ENCODE data around the gene FAM120A. TPM values are rescaled to one million over a fixed set of nuclear protein-coding genes. Genes with fewer than 3 reads are reported as not detected.

FAM120A gene
- total and polyA plus RNA-seq, 9 of the 15 experiments (the other 6 are each of a cell fraction or from before 2014, with no cell fraction given): 8.7 to 71.0 (median 42.2) TPM

DNA sequence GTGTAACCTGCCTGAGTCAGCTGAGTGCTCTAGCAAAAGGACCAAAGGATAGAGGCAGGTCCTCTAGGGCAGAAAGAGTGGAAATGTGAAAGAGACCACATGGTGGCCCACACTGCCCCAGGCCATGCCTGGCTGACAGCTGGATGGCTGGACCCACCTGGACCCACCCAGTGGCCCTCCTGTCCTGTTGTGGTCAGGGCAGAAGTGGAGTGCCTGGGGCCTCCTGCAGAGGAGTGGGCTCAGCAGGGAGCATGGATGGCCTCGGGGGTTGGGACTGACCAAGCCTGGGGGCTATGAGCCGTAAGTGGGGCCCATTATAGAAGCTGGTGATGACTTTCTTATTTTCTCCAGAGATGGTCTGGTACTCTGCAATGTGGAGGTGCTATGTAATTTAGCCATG is 57.6 kb downstream of the FAM120A start (continued):
- TF ChIP-seq, protein P1, sequence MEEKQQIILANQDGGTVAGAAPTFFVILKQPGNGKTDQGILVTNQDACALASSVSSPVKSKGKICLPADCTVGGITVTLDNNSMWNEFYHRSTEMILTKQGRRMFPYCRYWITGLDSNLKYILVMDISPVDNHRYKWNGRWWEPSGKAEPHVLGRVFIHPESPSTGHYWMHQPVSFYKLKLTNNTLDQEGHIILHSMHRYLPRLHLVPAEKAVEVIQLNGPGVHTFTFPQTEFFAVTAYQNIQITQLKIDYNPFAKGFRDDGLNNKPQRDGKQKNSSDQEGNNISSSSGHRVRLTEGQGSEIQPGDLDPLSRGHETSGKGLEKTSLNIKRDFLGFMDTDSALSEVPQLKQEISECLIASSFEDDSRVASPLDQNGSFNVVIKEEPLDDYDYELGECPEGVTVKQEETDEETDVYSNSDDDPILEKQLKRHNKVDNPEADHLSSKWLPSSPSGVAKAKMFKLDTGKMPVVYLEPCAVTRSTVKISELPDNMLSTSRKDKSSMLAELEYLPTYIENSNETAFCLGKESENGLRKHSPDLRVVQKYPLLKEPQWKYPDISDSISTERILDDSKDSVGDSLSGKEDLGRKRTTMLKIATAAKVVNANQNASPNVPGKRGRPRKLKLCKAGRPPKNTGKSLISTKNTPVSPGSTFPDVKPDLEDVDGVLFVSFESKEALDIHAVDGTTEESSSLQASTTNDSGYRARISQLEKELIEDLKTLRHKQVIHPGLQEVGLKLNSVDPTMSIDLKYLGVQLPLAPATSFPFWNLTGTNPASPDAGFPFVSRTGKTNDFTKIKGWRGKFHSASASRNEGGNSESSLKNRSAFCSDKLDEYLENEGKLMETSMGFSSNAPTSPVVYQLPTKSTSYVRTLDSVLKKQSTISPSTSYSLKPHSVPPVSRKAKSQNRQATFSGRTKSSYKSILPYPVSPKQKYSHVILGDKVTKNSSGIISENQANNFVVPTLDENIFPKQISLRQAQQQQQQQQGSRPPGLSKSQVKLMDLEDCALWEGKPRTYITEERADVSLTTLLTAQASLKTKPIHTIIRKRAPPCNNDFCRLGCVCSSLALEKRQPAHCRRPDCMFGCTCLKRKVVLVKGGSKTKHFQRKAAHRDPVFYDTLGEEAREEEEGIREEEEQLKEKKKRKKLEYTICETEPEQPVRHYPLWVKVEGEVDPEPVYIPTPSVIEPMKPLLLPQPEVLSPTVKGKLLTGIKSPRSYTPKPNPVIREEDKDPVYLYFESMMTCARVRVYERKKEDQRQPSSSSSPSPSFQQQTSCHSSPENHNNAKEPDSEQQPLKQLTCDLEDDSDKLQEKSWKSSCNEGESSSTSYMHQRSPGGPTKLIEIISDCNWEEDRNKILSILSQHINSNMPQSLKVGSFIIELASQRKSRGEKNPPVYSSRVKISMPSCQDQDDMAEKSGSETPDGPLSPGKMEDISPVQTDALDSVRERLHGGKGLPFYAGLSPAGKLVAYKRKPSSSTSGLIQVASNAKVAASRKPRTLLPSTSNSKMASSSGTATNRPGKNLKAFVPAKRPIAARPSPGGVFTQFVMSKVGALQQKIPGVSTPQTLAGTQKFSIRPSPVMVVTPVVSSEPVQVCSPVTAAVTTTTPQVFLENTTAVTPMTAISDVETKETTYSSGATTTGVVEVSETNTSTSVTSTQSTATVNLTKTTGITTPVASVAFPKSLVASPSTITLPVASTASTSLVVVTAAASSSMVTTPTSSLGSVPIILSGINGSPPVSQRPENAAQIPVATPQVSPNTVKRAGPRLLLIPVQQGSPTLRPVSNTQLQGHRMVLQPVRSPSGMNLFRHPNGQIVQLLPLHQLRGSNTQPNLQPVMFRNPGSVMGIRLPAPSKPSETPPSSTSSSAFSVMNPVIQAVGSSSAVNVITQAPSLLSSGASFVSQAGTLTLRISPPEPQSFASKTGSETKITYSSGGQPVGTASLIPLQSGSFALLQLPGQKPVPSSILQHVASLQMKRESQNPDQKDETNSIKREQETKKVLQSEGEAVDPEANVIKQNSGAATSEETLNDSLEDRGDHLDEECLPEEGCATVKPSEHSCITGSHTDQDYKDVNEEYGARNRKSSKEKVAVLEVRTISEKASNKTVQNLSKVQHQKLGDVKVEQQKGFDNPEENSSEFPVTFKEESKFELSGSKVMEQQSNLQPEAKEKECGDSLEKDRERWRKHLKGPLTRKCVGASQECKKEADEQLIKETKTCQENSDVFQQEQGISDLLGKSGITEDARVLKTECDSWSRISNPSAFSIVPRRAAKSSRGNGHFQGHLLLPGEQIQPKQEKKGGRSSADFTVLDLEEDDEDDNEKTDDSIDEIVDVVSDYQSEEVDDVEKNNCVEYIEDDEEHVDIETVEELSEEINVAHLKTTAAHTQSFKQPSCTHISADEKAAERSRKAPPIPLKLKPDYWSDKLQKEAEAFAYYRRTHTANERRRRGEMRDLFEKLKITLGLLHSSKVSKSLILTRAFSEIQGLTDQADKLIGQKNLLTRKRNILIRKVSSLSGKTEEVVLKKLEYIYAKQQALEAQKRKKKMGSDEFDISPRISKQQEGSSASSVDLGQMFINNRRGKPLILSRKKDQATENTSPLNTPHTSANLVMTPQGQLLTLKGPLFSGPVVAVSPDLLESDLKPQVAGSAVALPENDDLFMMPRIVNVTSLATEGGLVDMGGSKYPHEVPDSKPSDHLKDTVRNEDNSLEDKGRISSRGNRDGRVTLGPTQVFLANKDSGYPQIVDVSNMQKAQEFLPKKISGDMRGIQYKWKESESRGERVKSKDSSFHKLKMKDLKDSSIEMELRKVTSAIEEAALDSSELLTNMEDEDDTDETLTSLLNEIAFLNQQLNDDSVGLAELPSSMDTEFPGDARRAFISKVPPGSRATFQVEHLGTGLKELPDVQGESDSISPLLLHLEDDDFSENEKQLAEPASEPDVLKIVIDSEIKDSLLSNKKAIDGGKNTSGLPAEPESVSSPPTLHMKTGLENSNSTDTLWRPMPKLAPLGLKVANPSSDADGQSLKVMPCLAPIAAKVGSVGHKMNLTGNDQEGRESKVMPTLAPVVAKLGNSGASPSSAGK (IDR thresholded peaks at IDR 0.05): no peak
- TF ChIP-seq TRIM25 (IDR thresholded peaks at IDR 0.05; ENCODE audit: borderline replicate concordance) (no peak), ZNF551 (CRISPR knock-in tag; IDR thresholded peaks at IDR 0.05) (no peak), RBM39 (optimal IDR thresholded peaks at IDR 0.05; ENCODE audit: low read depth, low read length) (no peak), ZFP30 (CRISPR knock-in tag; IDR thresholded peaks at IDR 0.05; ENCODE audit: borderline replicate concordance) (no peak), ELF4 (CRISPR knock-in tag; IDR thresholded peaks at IDR 0.05) (no peak)
